Keratinocyte (primary cell): ENCODE results near the gene TUFM.
"Not testable (repeated sequence)": the region's sequence is repeated elsewhere in the genome, so short reads cannot be mapped to it uniquely, and the experiment has no call there.

ENCODE experiments used
- CTCF ChIP-seq, 3 experiments: IDR thresholded peaks in 1 of 3; conservative IDR thresholded peaks in 1 of 3; optimal IDR thresholded peaks in 1 of 3; 2 replicates in 2 of 3; 3 replicates in 1 of 3; pipeline versions ENCODE3 to v1.5.1; 2011; ENCODE audit warnings: low read length in 3 of 3, mild to moderate bottlenecking in 3 of 3, moderate library complexity in 2 of 3, control low read depth in 1 of 3, inconsistent platforms in 1 of 3; ENCODE audit not compliant: insufficient read depth in 2 of 3; ENCODE audit errors: extremely low read depth in 1 of 3
- EZH2 ChIP-seq: IDR thresholded peaks from one replicate; pipeline ENCODE4 v1.6.1; 2012; ENCODE audit warnings: inconsistent platforms, mild to moderate bottlenecking, low read length, moderate library complexity

- not testable (repeated sequence) for TF ChIP-seq CTCF (optimal IDR thresholded peaks at IDR 0.05 in 1 of 3, IDR thresholded peaks at IDR 0.05 in 1 of 3, conservative IDR thresholded peaks at IDR 0.05 in 1 of 3; ENCODE audit: extremely low read depth in 1 of 3, insufficient read depth in 2 of 3, low read length in 3 of 3); EZH2
Measured at GRCh38 chr16:28890355-28890754, 44.2 kb upstream of the TUFM start.
